ENCODE results near the gene SPATA1.

The SPATA1 gene

GRCh38 chr1:84605157-84605556, 99.0 kb downstream of the SPATA1 start:
- intact Hi-C loops (cut with DNase I; ENCODE audit: low total_unique reads), result loop anchor here (5.0 to 10.0 kb wide), 3 partner anchors 100 to 460 kb away; partner anchors contain the start of genes GNG5, PRKACB and SPATA1
- peak overlapping the region; percentile 68 to 72 for H3K27ac ChIP-seq

GRCh38 chr1:84606977-84607376, 100.8 kb downstream of the SPATA1 start:
- Histone ChIP-seq H3K9me3 (no peaks in the 10 kb centered on the region), H3K36me3 (no peaks in the 10 kb centered on the region), H3K4me1 (peaks cover 0 to 9% (median 6%) of the 10 kb centered on the region in 4 donors), H3K27me3 (no peaks in the 10 kb centered on the region), H3K4me3 (no peak overlapping the region), H3K27ac (no peak overlapping the region)
- TF ChIP-seq CTCF (IDR thresholded peaks at IDR 0.05), result no peak
- intact Hi-C loops (cut with DNase I; ENCODE audit: low total_unique reads), result loop anchor here (5.0 to 10.0 kb wide), 3 partner anchors 102 to 462 kb away; partner anchors contain the start of genes GNG5, PRKACB and SPATA1
- no peak for DNase-seq

More at GRCh38 chr1:84605157-84605556, 99.0 kb downstream of the SPATA1 start:
- no peaks in the 10 kb centered on the region for H3K36me3 ChIP-seq
- H3K9me3 ChIP-seq, result no peaks in the 10 kb centered on the region
- no peaks in the 10 kb centered on the region for H3K27me3 ChIP-seq
- no peak for DNase-seq
- TF ChIP-seq CTCF (IDR thresholded peaks at IDR 0.05), result no peak
- no peak overlapping the region for H3K4me3 ChIP-seq
- H3K4me1 ChIP-seq, result peaks cover 0 to 19% (median 9%) of the 10 kb centered on the region in 4 donors

- Histone ChIP-seq H3K27me3 (no peaks in the 10 kb centered on the region), H3K27ac (no peak overlapping the region), H3K4me1 (no peaks in the 10 kb centered on the region), H3K9me3 (peaks cover 0 to 7% (median 0%) of the 10 kb centered on the region in 3 donors), H3K4me3 (no peak overlapping the region), H3K36me3 (no peaks in the 10 kb centered on the region)
- DNase-seq, result no peak
- intact Hi-C loops (cut with DNase I; ENCODE audit: low total_unique reads), result no loop called here
- TF ChIP-seq CTCF (IDR thresholded peaks at IDR 0.05), result no peak
Measured at GRCh38 chr1:84611091-84611490, 104.9 kb downstream of the SPATA1 start.

GRCh38 chr1:84611796-84612195, 105.6 kb downstream of the SPATA1 start:
- H3K4me3 ChIP-seq, result no peak overlapping the region
- no peak overlapping the region for H3K27ac ChIP-seq
- no peaks in the 10 kb centered on the region for H3K27me3 ChIP-seq
- H3K4me1 ChIP-seq, result no peaks in the 10 kb centered on the region
- DNase-seq, result no peak
- H3K36me3 ChIP-seq, result no peaks in the 10 kb centered on the region
- no peak for TF ChIP-seq CTCF (IDR thresholded peaks at IDR 0.05)
- intact Hi-C loops (cut with DNase I; ENCODE audit: low total_unique reads), result no loop called here
- peaks cover 0 to 7% (median 0%) of the 10 kb centered on the region in 3 donors for H3K9me3 ChIP-seq

- intact Hi-C loops (cut with DNase I; ENCODE audit: low total_unique reads), result no loop called here
- no peak overlapping the region for H3K4me3 ChIP-seq
- H3K27me3 ChIP-seq, result no peaks in the 10 kb centered on the region
- DNase-seq, result no peak
- H3K4me1 ChIP-seq, result no peaks in the 10 kb centered on the region
- H3K9me3 ChIP-seq, result peaks cover 0 to 7% (median 0%) of the 10 kb centered on the region in 3 donors
- TF ChIP-seq CTCF (IDR thresholded peaks at IDR 0.05), result no peak
- H3K36me3 ChIP-seq, result no peaks in the 10 kb centered on the region
- H3K27ac ChIP-seq, result no peak overlapping the region
Measured at GRCh38 chr1:84613026-84613425, 106.8 kb downstream of the SPATA1 start.

- H3K27ac ChIP-seq, result no peak overlapping the region
- no peaks in the 10 kb centered on the region for H3K36me3 ChIP-seq
- no peaks in the 10 kb centered on the region for H3K27me3 ChIP-seq
- intact Hi-C loops (cut with DNase I; ENCODE audit: low total_unique reads), result no loop called here
- peaks cover 0 to 1% (median 0%) of the 10 kb centered on the region in 4 donors for H3K4me1 ChIP-seq
- peaks cover 0 to 7% (median 0%) of the 10 kb centered on the region in 3 donors for H3K9me3 ChIP-seq
- no peak for DNase-seq
- no peak for TF ChIP-seq CTCF (IDR thresholded peaks at IDR 0.05)
- H3K4me3 ChIP-seq, result no peak overlapping the region
Measured at GRCh38 chr1:84613887-84614286, 107.7 kb downstream of the SPATA1 start.
